ENCODE data around the gene PLEKHG3.

PLEKHG3 gene

DNA sequence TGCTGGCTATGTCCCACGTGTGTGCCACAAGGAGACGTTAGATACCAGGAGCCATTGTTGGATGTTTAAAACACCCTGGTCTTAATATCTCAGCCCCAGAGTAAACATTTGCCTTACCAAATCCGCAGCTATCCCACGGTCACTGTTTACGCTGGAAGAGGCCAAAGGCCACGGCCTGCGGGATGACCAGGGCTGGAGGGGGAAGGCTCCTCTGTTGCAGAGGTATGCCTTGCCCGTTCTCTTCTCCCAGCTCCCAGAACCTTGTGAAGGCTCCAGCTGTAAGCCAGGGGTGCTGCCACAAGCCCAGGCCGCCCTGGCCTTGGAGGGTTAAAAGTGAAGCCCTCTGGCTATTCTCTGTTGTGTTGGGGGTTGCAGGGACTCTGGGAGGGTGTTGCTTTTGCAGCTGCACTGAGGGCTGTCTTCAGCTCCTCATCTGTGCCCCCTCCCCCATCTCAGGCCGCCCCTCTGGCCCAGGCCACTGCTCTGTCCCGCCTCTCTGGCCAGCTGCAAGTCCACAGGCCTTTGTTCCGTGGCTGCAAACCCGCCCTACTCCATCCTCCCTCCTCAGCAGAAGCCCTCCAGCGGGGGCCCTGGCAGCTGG is 2.5 kb downstream of the PLEKHG3 start:
- no peak for DNase-seq (ENCODE audit: low read depth in 2 of 2)

DNA sequence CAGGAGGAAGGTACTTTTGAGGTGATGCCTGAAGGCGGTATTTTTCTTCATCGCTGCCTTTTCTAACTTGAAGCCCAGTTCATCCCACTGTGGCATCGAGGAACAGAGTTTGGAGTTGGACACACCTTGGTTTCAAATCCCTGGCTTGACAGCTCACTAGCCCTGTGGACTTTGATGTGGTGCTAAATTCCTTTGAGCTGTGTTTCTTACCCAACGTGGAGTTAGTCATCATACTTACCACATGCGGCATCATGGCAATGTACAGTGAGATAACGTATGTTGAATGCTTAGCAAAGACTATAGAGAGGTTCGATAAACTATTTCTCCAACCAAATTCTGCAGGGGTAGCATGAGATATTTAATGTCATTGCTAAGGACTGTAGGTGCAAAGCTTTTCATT is 3.4 kb downstream of the PLEKHG3 start:
- DNase-seq (ENCODE audit: low read depth in 2 of 2): no peak

DNA sequence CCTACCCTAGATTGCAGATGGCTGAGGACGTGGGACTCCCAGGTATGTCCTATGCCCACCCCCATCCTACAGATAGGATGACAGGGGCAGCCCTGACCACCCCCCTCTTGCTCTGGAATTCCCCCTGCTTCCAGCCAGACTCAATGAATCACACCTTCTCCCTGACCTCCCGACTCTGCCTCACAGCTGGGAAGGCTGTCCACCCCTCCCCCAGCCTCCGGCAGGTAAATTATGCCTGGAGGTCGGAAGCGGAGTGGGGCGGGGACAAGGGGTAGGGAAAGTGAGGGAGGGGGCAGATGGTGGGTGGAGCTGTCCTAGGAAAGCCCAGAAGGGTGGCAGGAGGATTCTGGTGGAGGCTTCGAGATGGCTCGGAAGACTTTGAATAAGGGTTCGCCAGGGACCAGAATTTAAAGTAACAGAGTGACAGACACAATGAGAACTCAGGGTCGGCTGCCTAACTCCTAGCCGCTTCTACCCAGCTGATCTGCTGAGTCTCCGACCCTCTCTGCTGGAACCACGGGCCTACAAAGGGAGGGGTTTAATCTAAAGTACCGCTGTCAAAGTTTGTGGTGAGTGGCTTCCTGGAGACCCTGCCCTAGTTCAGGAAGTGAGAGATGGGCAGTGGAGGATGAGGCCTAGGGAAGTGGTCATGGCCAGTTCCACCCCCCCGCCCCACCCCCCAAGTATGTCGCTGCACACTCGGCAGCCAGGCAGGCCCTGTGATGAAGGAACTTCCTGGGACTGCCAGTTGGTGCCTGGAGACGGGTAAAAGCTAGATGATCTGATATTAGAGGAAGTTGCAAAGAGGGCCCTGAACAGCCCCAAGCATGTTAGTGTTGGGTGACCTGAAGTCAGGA is 4.2 kb downstream of the PLEKHG3 start:
- DNase-seq (ENCODE audit: low read depth in 2 of 2): no peak

DNA sequence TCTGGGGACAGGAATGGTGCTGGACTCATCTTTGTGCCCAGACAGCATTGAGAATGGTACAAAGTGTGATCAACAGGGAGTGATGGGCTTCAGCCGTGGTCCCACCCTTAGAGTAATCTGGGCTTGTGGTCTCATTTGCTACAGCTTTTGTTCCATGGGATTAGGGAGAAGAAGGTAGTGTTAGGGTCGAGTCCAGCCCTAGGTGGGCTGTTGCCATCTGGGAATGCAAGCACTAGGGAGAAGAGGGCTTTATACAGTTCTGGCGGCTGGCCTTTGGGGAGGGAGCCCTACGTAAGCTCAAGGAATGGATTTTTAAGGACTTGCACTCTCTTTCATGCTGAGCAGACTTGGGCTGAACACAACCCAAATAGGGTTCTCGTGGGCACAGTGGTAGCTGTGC is 4.9 kb downstream of the PLEKHG3 start:
- DNase-seq (ENCODE audit: low read depth in 2 of 2): no peak

DNA sequence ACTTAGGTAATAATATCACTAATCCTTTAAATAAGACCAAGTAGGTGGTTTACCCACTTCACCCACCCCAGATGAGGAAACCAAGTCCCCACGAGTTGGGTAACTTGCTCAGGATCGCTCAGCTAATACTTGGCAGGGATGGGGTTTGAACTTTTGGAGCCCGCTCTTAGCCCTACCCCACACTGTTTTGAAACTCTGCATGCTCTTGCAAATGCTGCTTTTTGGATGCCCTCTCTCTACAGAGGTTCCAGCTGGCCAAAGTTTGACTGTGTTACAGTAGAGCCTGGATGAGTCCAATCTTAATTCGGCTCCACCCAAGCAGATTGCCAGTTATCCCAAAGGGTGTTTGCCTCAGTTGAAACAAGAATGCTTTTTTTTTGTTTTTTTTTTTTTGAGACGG is 6.8 kb downstream of the PLEKHG3 start:
- no peak for DNase-seq (ENCODE audit: low read depth in 2 of 2)

DNA sequence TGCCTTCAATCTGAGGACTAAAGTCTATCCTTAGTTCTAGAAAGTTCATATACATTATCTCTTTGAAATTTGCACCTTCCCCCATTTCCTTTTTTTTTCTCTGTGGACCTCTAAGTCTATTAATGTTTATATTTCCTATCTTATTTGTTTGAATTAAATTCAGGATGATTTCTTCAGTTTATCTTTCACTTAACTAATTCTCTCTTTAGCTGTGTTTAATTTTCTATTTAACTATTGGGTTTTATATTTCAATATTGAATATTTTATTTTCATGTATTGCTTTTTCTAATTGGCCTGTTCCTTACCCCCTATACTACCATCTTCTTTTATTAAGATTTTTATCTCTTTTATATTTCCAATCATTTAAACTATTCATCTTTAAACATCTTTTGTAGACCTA is 9.5 kb downstream of the PLEKHG3 start:
- DNase-seq (ENCODE audit: low read depth in 2 of 2): no peak

DNA sequence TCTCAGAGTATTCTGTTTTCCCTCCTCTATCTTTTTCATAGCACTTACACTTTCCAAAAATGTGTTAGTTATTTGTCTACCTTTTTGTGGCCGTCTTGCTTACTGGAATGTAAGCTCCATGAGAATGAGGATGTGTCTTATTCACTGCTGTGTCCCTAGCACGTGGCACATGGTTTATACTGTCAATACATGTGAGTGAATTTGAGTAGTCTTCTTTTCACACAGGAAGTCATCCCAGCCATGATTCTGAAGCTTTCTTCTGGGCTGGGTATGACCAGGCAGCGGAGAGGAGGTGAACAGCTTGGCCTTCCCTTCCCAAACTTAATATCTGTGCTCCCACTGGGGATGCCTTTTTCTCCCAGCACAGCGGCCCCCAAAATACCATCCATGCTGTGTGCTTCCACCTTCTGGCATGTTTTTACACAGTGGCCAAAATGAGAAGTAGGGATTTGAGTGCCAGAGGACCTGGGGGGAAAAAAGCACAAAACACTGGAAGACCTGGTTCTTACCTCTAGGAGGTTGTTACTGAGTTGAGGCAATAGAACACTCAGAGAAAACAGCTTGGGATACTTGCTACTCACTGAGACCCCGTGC is 10.3 kb downstream of the PLEKHG3 start:
- DNase-seq (ENCODE audit: low read depth in 2 of 2): no peak

DNA sequence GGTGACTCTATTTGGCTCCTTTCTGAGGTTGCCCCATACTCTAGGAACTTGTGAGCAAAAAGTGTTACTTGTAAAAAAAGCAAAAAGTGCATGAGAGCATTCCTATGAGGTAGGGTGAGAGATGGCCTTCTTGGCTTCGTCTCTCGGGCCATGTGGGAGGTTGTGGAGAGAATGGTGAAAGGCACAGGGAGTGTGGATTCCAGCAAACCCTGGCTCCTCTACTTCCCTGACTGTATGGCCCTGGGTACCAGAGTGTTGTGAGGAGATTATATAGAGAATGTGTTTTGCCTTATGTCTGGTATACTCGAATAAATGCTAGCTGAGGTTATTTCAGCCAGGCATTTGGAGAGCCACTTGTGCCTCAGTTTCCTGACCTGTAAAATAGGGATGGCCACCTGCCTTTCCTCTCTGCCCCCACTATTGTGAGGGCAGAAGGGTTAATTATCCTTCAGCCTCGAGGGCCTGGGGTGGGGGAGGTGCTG is 11.0 kb downstream of the PLEKHG3 start:
- DNase-seq (ENCODE audit: low read depth in 2 of 2): no peak

DNA sequence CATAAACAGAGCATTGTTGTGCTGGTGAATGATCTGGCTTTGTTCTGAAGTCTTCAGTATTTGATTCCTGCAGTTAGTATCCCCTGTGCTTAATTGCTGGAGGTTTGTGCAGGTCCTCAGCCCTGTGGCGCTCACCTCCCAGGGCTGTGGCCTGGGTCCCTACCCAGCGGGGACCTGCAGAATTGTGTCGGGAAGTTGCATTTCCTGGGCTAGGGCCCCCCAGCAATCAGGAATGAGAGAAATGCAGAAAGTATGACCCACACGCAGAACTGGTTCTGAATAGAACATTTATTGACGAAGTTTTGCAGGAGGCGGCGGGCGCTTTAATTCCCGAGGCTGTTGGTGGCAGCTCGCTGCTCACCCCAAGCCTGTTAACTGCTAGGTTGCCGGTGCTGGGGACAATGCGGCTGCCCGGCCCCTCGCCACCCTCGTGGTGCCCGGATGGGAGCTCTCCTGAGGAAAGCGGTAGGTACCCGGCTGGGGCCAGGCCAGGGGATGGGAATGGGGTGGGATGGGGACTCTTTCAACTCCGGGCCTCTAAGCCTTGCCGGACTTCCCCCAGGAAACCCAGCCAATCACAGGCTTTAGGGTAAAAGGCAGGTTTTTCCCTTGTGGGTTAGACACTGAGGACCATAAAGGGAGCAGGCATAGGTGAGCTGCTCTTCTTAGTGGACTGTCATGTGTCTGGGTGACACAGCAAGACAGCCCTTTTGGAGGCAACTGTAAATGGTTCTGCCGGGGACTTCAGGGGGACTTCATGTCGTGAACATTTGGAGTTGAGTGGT is 11.6 kb downstream of the PLEKHG3 start:
- DNase-seq (ENCODE audit: low read depth in 2 of 2): no peak

DNA sequence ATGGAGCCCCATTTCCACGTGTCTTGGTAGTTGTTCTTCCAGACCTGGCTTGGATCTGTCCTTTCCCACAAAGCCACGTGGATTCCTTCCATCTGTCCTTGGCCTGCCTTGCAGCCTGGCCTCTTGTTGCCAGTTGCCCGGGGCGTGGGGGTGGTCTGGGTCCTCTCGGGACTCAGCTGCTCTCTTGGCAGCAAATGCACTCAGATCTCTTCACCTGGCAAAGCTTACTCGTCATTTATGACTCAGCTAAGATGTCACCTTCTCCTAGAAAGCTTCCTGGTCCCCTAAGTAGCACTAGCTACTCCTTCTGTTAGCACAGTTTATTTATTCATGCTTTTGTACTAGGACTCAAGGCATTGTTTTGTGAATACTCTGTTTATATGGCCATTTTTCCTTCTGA is 13.6 kb downstream of the PLEKHG3 start:
- DNase-seq (ENCODE audit: low read depth in 2 of 2): no peak

DNA sequence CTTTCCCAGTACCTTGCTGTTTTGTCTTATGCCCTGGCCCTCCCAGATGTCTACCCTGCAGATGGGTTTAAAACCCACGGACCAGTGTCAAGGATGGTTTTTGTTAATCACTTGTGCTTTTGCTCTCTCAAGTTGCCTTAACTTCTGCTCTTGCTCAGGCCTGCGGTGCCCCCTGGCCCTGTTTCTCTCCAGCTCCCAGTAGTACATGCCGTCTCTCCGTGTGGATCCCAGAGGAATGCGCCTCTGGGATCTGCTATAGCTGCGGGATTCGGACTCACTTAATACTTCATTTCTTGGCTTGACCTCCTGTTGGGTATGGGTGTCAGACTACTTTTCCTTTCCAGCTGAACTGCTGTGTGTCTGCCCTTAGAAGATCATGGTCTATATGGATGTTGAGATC is 14.5 kb downstream of the PLEKHG3 start:
- DNase-seq (ENCODE audit: low read depth in 2 of 2): no peak

DNA sequence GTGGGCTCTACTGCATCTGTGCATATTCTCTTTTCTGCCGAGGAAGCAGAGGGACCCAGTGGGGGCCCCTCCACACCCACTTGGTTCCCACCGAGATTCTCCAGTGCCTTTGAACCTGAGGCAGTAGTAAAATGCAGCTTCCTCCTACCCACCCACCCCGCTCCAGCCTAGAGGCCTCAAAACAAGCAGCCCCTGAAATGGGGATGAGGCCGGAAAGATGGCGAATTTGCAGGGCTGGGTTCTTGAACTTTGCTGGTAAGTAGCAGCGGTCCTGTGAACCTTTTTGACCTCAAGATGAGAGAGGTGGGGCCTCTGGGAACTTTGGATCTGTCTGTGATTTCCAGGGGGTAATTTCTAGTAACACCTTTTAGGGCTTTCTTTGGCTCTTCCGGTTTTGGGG is 15.4 kb downstream of the PLEKHG3 start:
- DNase-seq (ENCODE audit: low read depth in 2 of 2): no peak

DNA sequence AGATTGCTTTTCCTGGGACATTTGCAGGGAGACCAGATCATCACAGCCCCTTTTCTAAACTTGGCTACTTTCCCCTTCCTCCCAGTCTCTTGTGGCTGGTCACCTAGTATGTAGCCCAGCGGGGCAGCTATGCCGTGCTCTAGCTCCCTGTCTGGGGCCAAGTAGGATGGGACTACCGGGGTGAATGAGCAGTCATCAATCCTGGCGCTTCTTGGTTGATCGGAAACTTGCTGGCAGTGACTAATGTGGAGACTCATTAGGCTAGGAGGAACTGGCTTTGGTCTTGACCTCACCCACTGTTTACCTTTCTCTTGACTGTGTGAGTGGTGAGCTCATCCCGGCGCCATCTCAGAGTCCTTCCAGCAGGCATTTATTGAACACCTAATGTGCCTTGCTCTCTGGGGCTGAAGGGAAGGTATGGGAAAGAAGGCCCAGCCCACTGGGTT is 15.9 kb downstream of the PLEKHG3 start:
- no peak for DNase-seq (ENCODE audit: low read depth in 2 of 2)

DNA sequence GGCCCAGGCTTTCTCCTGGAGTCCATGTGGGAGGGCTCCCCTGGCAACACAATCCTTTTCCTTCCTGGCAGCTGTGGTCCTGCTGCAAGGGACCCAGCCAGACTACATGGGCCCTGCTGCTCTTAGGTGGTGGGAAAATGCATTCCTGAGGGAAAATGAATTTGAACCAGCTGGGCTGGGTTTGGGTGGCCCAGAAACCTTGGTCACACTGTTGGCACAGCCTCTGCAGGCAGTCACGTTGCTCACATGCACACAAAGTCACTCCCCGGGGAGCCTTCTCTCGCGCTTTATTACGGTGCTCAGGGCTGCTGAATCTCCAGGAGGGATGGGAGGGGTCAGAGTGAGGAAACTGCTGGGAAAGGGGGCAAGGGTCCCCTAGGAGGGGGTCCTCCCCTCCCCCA is 17.2 kb downstream of the PLEKHG3 start:
- DNase-seq (ENCODE audit: low read depth in 2 of 2): no peak

DNA sequence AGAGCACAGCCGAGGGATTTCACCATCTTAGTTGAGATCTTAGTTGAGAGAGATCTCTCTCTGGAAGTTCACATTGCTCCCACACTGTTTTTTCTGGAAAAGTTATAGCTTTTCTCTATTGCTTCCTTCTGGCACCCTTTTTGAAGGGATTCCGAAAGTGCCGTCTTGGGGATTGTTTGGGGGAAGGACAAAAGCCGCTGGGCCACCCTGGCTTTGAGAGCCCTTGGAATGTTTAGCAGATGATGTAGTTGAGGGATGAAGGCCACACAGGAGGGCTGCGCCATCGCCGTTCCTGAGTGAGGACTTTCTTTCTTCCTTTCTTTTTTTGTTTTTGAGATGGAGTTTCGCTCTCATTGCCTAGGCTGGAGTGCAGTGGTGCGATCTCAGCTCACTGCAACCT is 17.7 kb downstream of the PLEKHG3 start:
- DNase-seq (ENCODE audit: low read depth in 2 of 2): no peak

DNA sequence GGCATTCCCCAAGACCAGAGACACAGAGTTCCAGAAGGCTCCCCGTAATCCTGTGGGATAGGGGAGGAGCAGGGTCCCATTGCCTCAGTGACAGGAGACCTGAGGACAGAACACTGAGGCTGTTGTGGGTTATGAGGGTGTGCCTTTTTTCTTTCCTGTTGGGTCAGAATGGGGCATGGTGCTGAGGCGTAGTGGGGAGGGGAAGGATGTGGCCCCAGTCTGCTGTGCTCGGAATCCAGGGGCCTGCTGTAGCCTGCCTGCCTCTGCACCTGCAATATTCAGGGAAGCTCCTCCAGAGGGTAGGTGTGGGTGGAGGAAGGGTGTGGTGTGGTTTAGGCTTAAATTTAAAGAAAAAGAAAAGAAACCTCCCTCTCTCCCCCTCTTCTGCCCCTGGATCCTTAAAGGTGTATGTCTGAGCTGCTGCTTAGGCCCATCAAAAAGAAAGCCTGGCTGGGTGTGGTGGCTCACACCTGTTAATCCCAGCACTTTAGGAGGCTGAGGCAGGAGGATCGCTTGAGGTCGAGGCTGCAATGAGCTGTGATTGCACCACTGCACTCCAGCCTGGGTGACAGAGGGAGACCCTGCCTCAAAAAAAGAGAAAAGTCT is 18.7 kb downstream of the PLEKHG3 start:
- DNase-seq (ENCODE audit: low read depth in 2 of 2): no peak

DNA sequence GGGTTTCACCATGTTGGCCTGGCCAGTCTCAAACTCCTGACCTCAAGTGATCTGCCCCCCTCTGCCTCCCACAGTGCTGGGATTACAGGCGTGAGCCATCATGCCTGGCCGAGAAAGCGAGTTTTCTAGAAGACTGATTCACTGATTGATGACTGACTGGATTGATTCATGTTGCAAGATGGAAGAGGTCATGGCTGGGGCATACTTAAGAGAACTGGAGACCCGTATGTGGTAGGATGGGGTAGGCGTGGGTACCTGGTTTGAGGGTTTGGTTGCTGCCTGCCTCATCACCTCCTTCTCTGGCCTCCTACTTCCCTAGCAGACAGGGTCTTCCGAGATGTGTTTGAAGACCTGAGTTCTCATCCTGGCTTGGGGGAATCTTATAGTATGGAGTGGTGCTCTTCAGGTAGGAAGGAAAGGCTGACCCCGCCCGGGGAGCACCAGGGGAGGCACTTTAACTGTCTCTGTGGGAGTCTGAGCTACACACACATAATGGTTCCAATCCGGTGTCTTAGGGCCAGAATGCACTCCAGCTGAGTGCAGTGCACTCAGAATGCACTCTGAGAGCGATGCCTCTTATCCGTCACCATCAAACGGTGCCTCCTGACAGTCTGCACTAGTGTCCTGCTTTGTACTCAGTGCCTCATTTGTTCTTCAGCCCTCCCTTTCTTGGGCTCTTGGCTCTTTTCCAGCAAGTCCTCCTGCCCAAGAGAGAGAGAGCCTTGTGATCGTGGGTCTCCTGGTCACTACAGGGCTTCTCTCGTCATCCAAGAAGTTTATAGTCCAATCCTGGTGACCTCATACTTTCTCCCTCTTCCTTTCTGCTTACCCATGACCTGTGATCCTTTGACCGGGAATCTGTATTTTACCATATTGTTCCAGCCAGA is 19.7 kb downstream of the PLEKHG3 start:
- no peak for DNase-seq (ENCODE audit: low read depth in 2 of 2)

DNA sequence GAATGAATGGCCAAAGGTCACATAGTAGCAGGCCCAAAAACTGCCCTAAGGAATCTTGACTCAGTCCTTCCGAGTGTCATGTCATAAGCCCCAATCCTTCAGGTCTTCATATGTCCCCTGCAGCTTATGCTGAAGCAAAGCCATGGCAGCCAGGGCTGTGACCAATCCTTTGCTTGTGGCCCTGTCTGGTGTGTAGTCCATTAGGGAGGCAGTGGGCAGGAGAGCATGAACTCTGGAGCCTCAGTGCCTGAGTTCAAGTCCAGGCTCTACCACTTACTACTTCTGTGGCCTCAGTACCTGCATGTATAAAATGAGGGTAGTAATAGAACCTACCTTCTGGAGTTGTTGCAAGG is 20.3 kb downstream of the PLEKHG3 start:
- no peak for DNase-seq (ENCODE audit: low read depth in 2 of 2)

DNA sequence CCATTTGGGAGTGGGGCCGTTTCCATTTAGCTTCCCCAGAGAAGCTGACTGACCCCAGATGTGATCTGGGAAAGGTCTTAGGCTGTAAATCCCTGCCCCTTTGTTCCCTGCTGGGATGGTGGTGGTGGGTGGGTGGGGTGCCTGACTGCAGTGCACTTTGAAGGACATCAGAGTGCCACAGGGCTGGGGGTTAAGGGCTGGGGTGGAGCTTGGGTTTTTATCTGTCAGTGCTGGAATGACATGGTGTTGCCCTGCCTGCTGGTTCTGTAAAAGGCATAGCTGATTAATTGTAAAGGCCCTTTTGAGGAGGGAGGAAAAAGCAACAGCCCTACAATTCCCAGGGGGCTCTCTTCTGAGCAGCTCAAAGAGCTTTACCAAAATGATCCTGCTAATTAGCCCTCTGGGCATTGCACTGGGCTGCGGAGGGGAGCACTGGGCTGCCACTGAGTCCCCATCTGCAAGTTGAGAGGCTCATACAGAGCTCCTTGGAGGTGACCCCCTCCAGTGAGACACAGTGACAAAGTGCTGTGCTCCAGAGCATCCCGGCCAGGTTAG is 21.1 kb downstream of the PLEKHG3 start:
- no peak for DNase-seq (ENCODE audit: low read depth in 2 of 2)

DNA sequence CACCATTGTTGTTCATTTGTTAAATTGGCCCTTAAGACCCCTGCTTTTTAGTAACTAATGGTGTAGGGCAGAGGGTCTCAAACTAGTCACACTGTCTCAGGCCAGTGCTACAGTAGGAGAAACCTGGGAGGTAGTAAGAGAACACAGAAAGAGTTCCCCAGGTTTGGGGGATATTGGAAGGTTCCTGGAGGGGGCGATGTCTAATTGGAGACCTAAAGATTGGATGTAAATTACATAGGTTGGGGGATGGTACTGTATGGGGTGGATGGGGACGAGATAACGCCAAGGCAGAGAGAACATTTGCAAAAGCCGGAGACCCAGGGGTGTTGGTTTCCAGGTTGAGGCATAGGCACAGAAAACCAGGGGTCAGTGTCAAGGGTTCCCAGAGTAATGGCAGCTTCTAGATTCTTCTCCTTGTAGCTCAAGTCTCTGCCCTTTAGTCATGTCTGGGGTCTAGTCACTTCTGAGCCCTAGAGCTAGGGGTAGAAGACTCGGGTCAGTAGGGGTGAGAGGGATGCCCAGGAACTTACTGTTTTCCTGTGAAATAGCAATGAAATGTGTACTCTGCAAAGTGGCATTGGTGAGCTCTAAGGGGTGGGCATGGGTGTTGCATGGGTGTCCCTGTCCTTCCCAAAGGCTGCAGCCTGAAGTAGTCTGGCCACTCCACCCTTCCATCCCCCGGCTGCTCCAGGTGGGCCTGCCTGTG is 21.8 kb downstream of the PLEKHG3 start:
- DNase-seq (ENCODE audit: low read depth in 2 of 2): no peak

Measured in stimulated activated CD8-positive, alpha-beta memory T cell treated with anti-CD3 and anti-CD28 coated beads, Interleukin-15, amount 100 ng/mL, for 48 hours (primary cell).